GM19099 (cell line): ENCODE data around the gene BICD2.

Source experiments
- POLR2A ChIP-seq: IDR thresholded peaks from 3 replicates; pipeline ENCODE4 v1.6.1; 2011; ENCODE audit warnings: low read depth; ENCODE audit not compliant: insufficient read length; ENCODE audit errors: extremely low read depth

Gene BICD2

GRCh38 chr9:92764381-92764987 lies at the start of gene BICD2:
Gene BICD2, minus strand, starts transcription at chr9:92764833. Its CDS starts 89 bp downstream, at chr9:92764744.
- TF ChIP-seq POLR2A = no peak

GRCh38 chr9:92808726-92809451 lies 44.3 kb upstream of the BICD2 start:
- no peak for TF ChIP-seq POLR2A

GRCh38 chr9:92807757-92808725 lies 43.4 kb upstream of the BICD2 start:
- TF ChIP-seq POLR2A = no peak

GRCh38 chr9:92807031-92807756 lies 42.6 kb upstream of the BICD2 start:
- TF ChIP-seq POLR2A = no peak

GRCh38 chr9:92804727-92805126 lies 40.1 kb upstream of the BICD2 start:
- TF ChIP-seq POLR2A = no peak

GRCh38 chr9:92798358-92798757 lies 33.7 kb upstream of the BICD2 start:
- TF ChIP-seq POLR2A = no peak

GRCh38 chr9:92795598-92796336 lies 31.1 kb upstream of the BICD2 start:
- TF ChIP-seq POLR2A = no peak

GRCh38 chr9:92795000-92795399 lies 30.4 kb upstream of the BICD2 start:
- TF ChIP-seq POLR2A = no peak

- no peak for TF ChIP-seq POLR2A
These were observed 29.8 kb upstream of the BICD2 start for GRCh38 chr9:92794426-92794825.

GRCh38 chr9:92790542-92791527 lies 26.2 kb upstream of the BICD2 start:
- TF ChIP-seq POLR2A = no peak

GRCh38 chr9:92786298-92786697 lies 21.7 kb upstream of the BICD2 start:
- no peak for TF ChIP-seq POLR2A

GRCh38 chr9:92781899-92782298 lies 17.3 kb upstream of the BICD2 start:
- TF ChIP-seq POLR2A = no peak

- TF ChIP-seq POLR2A = no peak
These were observed 15.6 kb upstream of the BICD2 start for GRCh38 chr9:92780206-92780605.

GRCh38 chr9:92775466-92775865 lies 10.8 kb upstream of the BICD2 start:
- no peak for TF ChIP-seq POLR2A

GRCh38 chr9:92774274-92774673 lies 9.6 kb upstream of the BICD2 start:
- TF ChIP-seq POLR2A = no peak
